GM18519 (cell line): ENCODE results near the gene MYCBPAP.

ENCODE experiments used
- ATAC-seq: cut with Tn5 transposase; IDR thresholded peaks from one replicate; pipeline ENCODE4 v1.9.1; 2021; ENCODE audit warnings: mild to moderate bottlenecking, moderate library complexity; ENCODE audit not compliant: unreplicated experiment, low FRiP score

Gene MYCBPAP

DNA sequence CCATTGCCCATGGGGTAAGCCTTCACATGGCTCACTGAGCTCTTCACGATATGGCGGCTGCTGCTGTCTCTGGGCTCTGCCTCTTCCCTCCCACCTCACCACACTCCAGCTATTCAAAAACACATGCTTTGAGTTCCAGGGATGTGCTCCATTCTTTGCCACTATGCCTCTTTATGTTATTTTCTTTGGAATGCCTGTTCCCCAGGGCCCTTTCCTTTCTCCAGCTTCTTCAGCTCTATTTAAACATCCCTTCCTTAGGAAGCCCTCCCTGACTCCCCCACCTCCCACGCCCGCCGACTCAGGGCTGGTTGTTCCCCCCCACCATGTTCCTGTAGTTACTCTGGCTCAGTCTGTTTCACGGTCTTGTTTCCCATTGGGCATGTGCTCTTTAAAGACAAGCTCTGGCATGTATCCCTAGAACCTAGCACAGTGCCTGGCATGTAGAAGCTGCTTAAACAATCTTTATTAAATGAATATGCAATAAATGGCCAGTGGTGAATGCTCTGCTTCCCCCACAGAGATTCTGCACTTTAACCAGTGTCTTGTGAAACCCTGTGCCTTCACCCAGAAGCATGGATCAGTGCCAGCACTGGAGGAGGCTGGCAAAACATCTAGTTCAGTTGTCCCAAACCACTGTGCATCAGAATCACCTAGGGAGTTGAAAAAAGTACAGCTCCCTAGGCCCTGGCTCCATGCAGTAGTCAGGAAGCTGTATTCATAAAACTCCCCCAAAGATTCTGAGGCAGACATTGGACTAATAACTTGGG is 6.9 kb downstream of the MYCBPAP start:
- no peak for ATAC-seq

DNA sequence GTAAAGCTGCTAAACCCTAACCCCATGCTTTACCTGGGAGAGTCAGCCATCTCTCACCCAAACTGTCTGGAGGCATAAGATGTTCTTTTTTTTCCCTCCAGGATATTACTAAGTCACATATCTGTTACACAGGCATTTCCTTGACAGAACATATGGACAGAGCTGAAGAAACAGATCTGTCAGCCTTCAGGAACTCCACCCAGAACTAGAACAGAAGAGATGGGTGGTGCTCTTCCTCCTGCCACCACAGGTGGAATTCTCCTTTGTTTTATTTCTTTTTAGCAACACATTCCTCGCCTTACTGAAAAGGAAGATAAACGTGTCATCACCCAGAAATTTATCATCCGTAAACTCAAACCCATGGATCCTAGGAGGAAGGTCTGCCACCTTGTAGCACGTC is 8.8 kb downstream of the MYCBPAP start:
- ATAC-seq = no peak

DNA sequence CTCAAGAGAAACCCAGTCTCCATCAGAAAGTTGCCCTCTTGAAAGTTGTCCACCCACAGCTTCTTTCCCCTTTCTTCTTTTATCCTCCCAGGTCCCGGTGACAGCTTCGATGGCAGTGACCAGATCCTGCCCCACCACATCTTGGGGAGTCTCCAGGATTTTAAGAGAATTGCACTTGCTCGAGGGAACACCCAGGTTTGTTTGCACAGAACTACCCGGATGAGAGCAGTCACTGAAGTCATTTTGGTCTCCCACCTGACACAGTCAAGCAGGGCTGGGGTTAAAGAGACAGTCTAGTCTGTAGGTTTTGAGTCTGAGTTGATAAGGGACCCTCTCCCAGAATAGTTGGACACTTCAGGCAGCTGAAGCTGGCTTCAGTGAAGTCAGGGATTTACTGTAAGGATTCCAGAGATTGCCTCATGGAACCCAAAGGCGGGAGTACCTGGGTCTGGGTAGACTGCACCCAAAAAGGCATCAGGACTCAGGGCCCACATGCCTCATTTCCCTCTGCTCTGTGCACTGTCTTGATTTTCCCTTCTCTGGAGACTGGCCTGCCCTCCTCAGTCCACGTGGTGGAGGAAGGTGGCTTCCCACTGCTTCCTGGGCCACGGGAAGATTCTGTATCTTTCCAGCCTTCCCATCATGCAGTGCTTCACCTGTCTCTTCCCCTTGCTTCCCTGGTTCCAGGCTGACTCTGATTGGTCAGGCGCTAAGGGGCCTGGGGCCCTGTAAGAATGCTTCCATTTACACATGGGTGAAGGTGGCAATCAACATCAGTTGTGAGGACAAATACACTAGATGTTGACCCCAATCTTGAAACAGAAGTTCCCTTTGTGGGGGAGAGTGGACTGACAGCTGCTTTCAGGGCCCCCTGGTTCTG is 9.5 kb downstream of the MYCBPAP start:
- no peak for ATAC-seq

DNA sequence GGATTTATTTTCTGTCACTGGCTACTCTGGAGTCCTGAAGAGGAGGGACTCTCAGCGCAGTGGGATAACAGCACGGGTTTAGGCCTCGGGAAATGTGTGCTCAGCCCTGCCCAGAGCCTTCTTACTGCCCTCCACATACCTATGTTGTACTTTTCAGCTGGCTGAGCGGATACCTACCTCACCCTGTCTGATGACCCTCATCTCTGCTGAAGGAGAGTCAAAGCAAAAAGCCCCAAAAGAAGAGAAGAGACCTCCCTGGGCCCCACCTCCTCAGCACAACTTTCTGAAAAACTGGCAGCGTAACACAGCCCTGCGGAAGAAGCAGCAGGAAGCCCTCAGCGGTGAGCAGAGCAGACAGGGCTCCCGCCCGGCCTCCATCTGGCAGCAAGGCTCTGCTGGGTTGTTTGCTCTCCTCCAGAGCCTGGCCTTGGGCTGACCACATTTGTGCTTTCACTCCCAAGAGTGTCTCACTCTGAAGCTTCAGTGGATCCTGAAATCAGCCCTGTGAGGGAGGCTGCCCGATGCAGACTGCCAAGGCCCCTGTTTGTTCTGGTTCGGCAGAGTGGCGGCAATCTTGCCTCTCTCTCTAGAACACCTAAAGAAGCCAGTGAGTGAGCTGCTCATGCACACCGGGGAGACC is 10.3 kb downstream of the MYCBPAP start:
- ATAC-seq = no peak

DNA sequence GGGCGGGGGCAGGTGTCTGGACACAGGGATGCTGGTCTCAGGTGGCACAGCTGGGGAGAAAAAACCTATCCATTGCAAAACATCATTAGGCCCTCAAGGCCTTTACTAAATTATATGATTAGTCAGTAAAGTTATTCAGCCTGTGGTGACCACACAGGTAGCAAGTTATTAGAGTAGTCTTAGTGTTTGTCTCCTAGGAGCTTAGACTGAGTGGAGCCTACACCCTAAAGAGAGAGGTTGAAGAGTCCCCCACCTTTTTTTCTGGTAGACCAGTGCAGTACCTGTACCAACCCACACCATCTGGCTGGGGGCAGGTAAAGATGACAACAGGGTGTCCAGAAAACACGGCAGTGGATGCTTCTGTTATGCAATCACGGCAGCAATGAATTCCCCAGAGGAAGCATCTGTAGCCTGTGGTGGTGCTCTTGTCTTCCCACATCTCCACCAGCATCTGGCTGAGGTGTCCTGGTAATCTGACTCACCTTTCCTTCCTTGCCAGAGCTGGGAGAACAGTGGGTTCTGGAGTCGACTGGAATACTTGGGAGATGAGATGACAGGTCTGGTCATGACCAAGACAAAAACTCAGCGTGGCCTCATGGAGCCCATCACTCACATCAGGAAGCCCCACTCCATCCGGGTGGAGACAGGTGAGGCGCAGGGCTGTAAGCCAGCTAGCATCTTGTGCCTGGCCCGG is 11.0 kb downstream of the MYCBPAP start:
- ATAC-seq = no peak

DNA sequence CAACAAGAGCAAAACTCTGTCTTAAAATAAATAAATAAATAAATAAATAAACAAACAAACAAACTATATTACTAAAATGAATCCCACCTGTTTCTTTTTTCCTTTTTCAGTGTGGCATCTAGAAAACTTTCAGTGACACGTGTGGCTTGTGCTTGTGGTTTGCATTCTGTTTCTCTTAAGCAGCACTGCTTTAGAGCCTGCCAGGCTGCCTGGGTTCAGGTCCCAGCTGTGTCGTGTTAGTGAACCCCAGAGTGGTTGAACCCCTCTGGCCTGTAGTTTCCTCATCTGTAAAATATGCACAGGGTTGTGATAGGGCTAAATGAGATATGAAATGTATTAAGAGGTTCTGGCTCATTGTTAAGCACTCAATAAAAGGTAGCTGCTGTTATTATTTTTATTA is 12.2 kb downstream of the MYCBPAP start:
- ATAC-seq = no peak

DNA sequence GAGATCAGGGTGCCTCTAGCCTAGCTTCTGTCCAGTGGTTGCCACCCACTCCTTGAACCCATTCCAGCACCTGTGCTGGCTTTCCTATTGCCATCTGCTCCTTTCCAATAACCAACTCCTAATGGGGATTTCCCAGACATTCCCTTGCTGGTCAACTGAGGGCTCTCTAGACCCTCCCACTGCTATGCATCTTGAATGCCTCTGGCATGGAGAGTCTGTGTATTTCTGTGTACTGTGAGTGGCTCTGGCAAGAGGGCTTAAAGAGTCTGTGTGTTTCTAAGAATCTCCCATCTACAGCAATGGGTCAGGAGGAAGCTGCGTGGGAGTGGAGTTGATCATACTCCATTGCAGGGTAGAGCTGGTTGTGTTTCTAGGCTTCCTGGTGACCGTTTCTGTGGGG is 13.3 kb downstream of the MYCBPAP start:
- ATAC-seq = no peak

DNA sequence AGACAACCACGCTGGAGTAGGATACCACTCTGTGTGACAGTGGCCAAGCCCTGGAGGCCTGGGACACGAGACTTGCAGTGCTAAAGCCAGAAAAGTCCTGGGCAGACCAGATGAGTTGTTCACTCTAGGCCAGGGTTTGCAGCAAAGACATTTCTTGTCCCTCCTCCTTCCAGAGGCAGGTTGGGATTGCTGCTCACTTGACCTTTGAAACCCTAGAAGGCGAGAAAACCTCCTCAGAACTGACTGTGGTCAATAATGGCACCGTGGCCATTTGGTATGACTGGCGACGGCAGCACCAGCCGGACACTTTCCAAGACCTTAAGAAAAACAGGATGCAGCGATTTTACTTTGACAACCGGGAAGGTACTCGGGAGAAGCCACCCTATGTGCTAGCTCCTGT is 14.5 kb downstream of the MYCBPAP start:
- no peak for ATAC-seq

DNA sequence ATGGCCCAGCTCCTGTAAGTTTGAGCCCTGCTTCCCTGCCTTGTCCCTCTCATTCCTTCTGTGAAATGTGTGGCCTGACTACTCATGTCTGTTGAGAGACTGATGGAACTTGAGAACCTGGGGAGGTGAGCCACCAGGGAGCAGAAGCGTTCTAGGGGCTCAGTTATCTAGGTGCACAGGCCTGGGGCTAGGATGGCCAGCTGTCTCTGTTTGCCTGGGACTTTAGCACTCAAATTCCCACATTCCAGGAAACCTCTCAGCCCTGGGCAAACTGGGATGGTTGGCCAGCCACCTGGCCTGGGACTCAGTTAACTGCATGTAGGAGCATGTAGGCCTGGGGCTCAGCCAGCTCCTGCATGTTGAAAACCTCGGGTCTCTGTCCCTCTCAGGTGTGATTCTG is 15.0 kb downstream of the MYCBPAP start:
- ATAC-seq = no peak

DNA sequence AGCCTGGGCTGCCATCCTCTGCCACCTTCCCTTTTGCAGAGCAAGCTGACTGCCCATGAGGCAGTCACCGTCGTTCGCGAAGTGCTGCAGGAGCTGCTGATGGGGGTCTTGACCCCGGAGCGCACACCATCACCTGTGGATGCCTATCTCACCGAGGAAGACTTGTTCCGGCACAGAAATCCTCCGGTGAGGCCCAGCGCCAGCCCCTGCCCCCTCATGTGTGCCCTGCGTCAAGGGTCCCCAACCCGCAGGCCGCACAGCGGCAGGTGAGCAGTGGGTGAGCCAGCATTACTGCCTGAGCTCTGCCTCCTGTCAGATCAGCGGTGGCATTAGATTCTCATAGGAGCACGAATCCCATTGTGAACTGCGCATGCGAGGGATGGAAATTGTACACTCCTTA is 16.6 kb downstream of the MYCBPAP start:
- no peak for ATAC-seq

DNA sequence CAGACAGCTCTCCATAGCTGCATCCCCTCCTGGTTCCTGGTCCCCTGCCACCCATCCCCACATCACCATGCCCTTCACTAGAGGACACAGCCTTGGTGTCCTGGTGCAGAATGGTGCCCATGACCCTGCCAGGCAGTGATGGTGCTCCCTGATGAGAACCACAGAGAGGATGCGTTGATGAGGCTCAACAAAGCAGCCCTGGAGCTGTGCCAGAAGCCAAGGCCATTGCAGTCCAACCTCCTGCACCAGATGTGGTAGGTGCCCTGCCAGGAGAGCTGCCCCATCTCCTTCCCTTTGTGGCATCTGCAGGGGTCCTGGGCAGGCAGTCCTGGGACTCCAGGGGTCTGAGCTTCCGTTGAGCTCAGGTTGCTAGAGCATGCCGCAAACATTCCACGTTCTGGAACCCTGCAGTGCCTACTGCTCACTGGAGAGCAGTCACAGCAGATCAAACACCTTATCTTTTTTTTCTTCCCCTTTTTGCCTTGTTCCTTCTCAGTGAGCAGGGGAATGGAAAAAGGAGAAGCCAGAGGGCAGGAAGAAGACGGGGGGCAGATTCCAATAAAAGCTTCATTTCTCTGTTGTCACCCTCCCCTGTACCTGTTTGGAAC is 19.0 kb downstream of the MYCBPAP start:
- no peak for ATAC-seq

DNA sequence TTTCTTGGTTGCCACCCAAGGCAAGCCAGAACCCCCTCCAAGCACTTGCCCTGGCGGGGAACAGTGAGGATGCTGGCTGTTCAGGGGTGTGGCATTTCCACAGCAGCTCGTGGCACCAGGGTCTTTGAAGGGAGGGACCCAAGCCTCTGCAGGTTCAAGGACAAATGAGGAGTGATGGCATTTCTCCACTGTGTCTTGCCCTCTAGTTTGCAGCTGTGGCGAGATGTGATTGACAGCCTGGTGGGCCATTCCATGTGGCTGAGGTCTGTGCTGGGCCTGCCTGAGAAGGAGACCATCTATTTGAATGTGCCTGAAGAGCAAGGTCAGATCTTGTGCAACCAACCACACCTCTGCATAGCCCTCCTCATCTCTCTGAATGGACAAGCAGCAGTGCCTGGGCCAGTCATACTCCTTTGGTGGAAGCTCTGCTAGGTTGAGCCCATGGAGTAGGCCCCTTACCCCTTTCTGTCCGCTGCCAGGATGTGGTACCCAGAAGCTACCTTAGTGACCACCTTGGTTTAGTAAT is 19.8 kb downstream of the MYCBPAP start:
- ATAC-seq = no peak

DNA sequence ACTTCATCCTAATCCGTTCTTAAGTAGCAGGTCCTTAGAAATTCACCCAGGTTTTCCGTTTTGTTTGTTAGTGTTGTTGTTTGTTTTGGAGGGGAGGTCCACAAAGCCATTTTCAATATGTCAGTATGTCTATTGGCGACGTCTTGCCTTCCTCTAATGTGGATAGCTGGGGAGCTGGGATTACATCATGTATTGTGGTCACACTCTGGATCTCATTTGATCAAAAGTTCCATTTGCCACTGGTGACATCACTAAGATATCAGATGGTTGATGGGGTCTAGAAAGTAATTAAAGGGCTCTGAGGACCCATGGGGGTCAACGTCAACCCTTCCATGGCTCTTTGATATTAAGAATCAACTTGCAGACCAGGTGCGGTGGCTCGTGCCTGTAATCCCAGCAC is 21.6 kb downstream of the MYCBPAP start:
- ATAC-seq = no peak

DNA sequence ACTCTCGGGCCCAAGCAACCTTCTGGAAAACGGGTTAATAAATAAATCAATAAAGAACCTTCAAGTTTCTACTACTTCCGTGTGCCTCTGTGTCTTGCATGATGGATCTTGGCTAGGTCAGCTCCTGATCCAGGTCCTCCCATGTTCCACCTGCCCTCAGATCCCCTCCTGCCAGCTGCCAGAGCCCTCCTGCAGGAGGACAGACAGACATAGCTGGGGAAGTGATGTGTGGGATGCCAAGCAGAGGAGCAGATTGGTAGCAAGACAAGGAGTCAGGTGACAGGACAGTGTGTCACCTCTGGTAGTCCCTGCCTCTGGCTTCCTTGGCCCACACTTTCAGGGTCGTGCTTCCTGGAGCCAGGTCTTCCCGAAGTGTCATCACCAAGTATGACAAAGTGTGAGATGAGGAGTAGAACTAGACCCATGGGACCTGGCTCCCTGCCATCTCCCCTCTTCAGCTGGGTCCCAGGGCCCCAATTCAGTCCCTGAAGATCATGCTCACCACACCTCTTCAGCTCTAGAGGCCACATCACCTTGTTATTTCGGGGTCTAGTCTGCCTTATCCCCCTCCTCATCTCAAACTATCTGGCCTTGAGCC is 23.3 kb downstream of the MYCBPAP start:
- no peak for ATAC-seq

DNA sequence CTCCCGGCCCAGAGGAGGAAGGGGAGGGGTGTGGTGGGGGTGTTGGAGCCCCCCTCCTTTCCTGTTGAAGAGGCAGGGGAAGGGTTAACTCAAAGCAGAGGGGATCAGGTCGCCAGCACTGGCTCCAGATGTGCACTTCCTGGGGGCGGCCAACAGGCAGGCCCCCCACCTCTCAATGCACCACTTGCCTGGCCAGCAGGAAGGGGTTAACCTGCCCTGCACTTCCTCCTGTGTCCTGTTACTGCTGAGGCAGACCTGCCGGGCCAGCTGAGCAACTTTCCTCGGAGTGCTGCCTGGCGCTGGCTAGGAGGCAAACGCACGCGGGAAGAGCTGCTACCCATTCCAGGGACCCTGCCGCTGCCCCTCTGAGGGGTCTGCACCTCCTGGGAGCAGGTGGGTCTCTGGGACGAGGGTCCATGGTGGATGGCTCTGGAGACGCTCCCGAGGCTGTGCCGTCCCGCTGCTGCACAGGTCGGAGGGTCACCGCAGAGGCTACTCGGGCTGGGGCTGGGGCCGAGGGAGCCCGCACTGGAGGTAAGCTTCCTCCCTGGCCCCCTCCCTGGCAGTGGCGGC is 24.3 kb downstream of the MYCBPAP start, which contains the start of gene EPN3:
TSS of gene EPN3 (plus strand) at position 284 of the 573 bp plus-strand sequence. CDS start 3,822 bp downstream, outside the sequence.
- ATAC-seq = no peak

DNA sequence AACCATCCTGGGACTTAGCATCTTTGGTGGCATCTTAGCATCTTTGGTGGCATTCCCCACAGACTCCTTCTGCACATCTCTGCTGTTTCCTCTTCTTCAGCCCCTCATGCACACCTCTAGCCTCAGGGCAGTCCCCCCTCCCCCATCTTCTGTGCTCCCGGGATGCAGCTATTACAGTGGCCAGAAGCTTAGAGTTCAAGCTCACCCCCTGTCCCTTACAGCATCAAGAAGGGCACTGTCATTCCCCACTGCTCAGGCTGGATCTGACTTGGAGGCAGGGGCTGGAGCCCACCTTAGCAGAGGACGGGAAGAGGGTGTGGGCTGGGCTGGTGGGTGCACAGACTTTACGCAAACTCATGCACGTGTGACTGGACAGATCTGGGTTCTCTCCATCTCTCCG is 24.9 kb downstream of the MYCBPAP start:
- ATAC-seq = no peak

DNA sequence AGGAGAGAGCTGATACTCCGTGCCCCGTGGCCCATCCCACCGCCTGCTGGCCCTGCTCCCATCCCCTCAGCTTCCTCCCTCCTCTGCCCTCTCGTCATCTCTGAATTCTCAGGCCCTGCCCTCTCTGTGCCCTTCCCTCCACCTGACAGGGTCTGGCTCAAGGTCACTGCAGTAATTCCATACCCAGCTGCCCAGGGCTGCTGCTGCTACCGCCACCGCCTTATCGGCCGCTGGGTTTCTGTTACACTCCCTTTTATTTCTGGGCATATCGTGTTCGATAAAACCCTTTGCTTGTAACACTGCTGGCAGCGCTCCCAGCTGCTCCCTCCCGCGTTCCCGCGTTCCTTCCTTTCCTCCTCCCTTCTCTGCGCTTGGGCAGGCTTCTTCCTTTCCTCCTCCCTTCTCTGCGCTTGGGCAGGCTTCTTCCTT is 25.5 kb downstream of the MYCBPAP start:
- ATAC-seq = no peak

DNA sequence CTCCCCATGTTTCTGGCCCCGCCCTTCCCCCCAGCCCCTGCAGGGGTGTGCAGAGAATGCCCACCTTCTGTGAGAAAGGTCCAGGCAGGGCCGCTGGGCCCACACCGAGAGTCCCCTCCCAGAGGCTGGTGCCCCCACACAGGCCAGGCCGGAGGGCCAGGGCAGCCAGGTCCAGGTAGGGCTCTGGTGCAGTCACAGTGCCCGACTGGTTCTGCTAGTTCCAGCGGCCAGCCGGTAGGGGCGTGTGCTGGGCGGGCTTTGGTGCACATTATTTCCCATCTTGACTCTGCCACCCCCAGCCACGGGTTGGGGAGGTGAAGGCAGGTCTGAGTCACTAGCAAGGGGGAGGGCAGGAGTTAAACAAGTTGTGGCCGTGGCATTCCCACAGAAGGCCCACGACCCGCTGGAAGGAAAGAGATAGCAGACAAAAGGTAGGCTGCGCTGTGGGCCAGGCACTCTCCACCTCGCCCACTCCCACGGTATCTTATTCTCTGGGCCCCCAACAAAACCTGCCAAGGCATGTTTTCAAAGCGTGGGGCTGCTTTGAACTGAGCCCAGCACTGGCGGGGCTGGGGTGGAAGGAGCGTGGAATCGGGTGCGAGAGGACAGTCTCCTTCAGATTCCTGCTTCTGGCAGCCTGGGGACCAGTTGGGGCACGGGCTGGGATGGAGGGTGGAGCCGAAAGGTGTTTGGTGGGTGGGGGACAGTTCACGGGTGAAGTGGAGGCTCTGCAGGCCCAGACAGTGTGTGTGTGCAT is 26.2 kb downstream of the MYCBPAP start:
- ATAC-seq = no peak

DNA sequence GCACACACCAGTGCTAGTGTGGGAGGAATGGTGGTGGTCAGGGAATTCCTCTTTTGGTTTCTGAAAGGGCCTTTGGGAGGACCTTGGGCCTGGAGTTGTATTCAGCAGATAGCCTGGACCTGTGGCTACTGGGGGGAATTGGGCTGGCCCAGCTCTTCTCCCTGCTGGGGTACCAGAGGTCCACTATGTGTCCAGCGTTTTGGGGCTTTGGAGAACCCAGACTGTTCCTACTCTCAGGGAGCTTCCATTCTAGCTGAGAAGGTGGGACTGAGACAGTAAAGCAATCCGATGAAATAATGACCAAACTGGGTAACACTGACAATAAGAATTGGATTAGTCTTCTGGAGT is 26.7 kb downstream of the MYCBPAP start:
- ATAC-seq = no peak
